Hepatocyte (in vitro differentiated cells): ENCODE results near the gene CCDC137.

ENCODE experiments used
- CTCF ChIP-seq: fragments of 200-600 bp; sonication (generic); IDR thresholded peaks from 2 replicates; pipeline ENCODE4 v1.5.1; 2016; ENCODE audit warnings: antibody characterized with exemption, mild to moderate bottlenecking; ENCODE audit not compliant: poor library complexity
- EZH2 ChIP-seq: fragments of 200-600 bp; sonication (generic); IDR thresholded peaks from 2 replicates; pipeline ENCODE4 v1.6.1; 2016; ENCODE audit warnings: antibody characterized with exemption, mild to moderate bottlenecking, borderline replicate concordance

GRCh38 chr17:81640011-81640410 lies 26.5 kb upstream of the CCDC137 start:
- TF ChIP-seq EZH2 (no peak), CTCF (no peak)
